ENCODE data around the gene TBRG4. TPM values are rescaled to one million over a fixed set of nuclear protein-coding genes. Genes with fewer than 3 reads are reported as not detected.

TBRG4 gene
- polyA plus RNA-seq, 1 experiment: 38.8 TPM

- DNase-seq (ENCODE audit: low read depth, low spot score): no peak
- Histone ChIP-seq H3K27ac (ENCODE audit: low read depth, low read length) (no peak overlapping the region), H3K9me3 (ENCODE audit: control insufficient read depth, insufficient read depth, low read length) (no peaks in the 10 kb centered on the region), H3K4me3 (ENCODE audit: low read depth, low read length) (no peak overlapping the region), H3K27me3 (ENCODE audit: control insufficient read depth, insufficient read depth, low read length) (peaks cover 21% of the 10 kb centered on the region)
- ChIA-PET CTCF (interaction anchor here (1.2 kb wide), 1 partner anchor 12 kb away, joined by 5 read pairs; no protein-coding TSS in a partner anchor), POLR2A (no interaction called here)
- no peak for TF ChIP-seq CTCF (IDR thresholded peaks at IDR 0.05; ENCODE audit: low read depth, low read length)
Observed at GRCh38 chr7:45122975-45123860, 11.7 kb upstream of the TBRG4 start.

- no peaks in the 10 kb centered on the region for H3K9me3 ChIP-seq (ENCODE audit: control insufficient read depth, insufficient read depth, low read length)
- H3K27ac ChIP-seq (ENCODE audit: low read depth, low read length): no peak overlapping the region
- DNase-seq (ENCODE audit: low read depth, low spot score): no peak
- H3K27me3 ChIP-seq (ENCODE audit: control insufficient read depth, insufficient read depth, low read length): peaks cover 36% of the 10 kb centered on the region
- ChIA-PET POLR2A (no interaction called here), CTCF (no interaction called here)
- TF ChIP-seq CTCF (IDR thresholded peaks at IDR 0.05; ENCODE audit: low read depth, low read length): no peak
- H3K4me3 ChIP-seq (ENCODE audit: low read depth, low read length): no peak overlapping the region
Observed at GRCh38 chr7:45119550-45119949, 8.1 kb upstream of the TBRG4 start.

GRCh38 chr7:45118889-45119331 is 7.4 kb upstream of the TBRG4 start:
- H3K4me3 ChIP-seq (ENCODE audit: low read depth, low read length): no peak overlapping the region
- TF ChIP-seq CTCF (IDR thresholded peaks at IDR 0.05; ENCODE audit: low read depth, low read length): no peak
- CTCF ChIA-PET: no interaction called here

GRCh38 chr7:45118292-45118691 is 6.8 kb upstream of the TBRG4 start:
- Histone ChIP-seq H3K27me3 (ENCODE audit: control insufficient read depth, insufficient read depth, low read length) (peaks cover 36% of the 10 kb centered on the region), H3K9me3 (ENCODE audit: control insufficient read depth, insufficient read depth, low read length) (no peaks in the 10 kb centered on the region), H3K4me3 (ENCODE audit: low read depth, low read length) (no peak overlapping the region), H3K27ac (ENCODE audit: low read depth, low read length) (no peak overlapping the region)
- POLR2A ChIA-PET: no interaction called here
- CTCF ChIA-PET: interaction anchor here (4.2 kb wide), 1 partner anchor 18 kb away, joined by 16 read pairs; no protein-coding TSS in a partner anchor
- DNase-seq (ENCODE audit: low read depth, low spot score): no peak
- TF ChIP-seq CTCF (IDR thresholded peaks at IDR 0.05; ENCODE audit: low read depth, low read length): no peak

More at GRCh38 chr7:45118889-45119331, 7.4 kb upstream of the TBRG4 start:
- no peak for DNase-seq (ENCODE audit: low read depth, low spot score)
- Histone ChIP-seq H3K27me3 (ENCODE audit: control insufficient read depth, insufficient read depth, low read length) (peaks cover 36% of the 10 kb centered on the region), H3K27ac (ENCODE audit: low read depth, low read length) (no peak overlapping the region), H3K9me3 (ENCODE audit: control insufficient read depth, insufficient read depth, low read length) (no peaks in the 10 kb centered on the region)
- POLR2A ChIA-PET: no interaction called here

- H3K9me3 ChIP-seq (ENCODE audit: control insufficient read depth, insufficient read depth, low read length): no peaks in the 10 kb centered on the region
- no peak overlapping the region for H3K27ac ChIP-seq (ENCODE audit: low read depth, low read length)
- H3K27me3 ChIP-seq (ENCODE audit: control insufficient read depth, insufficient read depth, low read length): peaks cover 36% of the 10 kb centered on the region
- DNase-seq (ENCODE audit: low read depth, low spot score): no peak
- no peak for TF ChIP-seq CTCF (IDR thresholded peaks at IDR 0.05; ENCODE audit: low read depth, low read length)
- no peak overlapping the region for H3K4me3 ChIP-seq (ENCODE audit: low read depth, low read length)
- POLR2A ChIA-PET: interaction anchor here (0.6 kb wide), 1 partner anchor 314 kb away, joined by 4 read pairs; no protein-coding TSS in a partner anchor
- CTCF ChIA-PET: interaction anchor here (4.2 kb wide), 1 partner anchor 19 kb away, joined by 16 read pairs; no protein-coding TSS in a partner anchor
Observed at GRCh38 chr7:45117582-45117981, 6.1 kb upstream of the TBRG4 start.
